ENCODE results near the gene SLC35E4.

SLC35E4 gene

DNA sequence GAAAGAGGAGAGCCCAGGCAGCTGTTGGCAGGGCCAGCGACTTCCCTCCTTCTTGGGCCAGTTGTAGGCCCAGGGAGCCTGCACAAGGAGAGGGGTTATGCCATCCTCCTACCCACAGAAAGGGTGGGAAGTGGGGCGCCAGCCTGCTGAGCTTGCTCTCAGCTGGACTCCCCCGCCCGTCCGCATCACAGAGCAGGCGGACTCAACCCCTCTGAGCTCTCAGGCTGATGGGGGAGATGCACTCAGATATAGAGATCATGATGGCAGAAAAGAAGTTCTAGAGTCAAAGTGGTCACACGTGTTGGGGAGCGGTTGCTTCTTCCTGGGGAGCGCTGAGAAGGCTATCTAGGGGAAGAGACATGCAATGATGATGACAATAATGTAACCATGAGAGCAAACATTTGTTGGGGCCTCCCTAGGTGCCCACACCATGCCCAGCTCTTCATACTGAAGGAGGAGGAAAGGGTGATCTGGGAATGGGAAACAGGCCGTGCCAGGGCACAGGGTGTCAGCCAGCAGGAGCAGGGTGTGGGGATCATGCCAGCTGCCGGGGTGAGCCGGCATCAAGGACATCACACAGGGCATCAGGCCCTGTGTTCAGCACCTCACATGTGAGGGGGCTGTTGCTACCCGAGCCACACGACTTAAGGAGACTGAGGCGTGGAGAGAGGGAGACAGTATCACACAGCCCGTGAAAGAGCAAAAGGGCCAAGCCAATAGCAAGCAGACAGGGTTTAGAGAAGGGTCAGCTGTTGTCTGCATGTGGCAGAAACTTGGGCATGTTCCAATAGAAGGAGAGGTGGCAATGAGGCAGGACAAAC lies 7.7 kb downstream of the SLC35E4 start:
- no peak overlapping the region for H3K4me3 ChIP-seq (ENCODE audit: low read depth, low read length)
- H3K9me3 ChIP-seq: no peaks in the 10 kb centered on the region
- H3K27me3 ChIP-seq: no peaks in the 10 kb centered on the region
- no peak for DNase-seq
- no peaks in the 10 kb centered on the region for H3K4me1 ChIP-seq
- H3K36me3 ChIP-seq: no peaks in the 10 kb centered on the region
- TF ChIP-seq, protein P1, sequence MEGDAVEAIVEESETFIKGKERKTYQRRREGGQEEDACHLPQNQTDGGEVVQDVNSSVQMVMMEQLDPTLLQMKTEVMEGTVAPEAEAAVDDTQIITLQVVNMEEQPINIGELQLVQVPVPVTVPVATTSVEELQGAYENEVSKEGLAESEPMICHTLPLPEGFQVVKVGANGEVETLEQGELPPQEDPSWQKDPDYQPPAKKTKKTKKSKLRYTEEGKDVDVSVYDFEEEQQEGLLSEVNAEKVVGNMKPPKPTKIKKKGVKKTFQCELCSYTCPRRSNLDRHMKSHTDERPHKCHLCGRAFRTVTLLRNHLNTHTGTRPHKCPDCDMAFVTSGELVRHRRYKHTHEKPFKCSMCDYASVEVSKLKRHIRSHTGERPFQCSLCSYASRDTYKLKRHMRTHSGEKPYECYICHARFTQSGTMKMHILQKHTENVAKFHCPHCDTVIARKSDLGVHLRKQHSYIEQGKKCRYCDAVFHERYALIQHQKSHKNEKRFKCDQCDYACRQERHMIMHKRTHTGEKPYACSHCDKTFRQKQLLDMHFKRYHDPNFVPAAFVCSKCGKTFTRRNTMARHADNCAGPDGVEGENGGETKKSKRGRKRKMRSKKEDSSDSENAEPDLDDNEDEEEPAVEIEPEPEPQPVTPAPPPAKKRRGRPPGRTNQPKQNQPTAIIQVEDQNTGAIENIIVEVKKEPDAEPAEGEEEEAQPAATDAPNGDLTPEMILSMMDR (IDR thresholded peaks at IDR 0.05; ENCODE audit: low read depth, low read length): no peak

DNA sequence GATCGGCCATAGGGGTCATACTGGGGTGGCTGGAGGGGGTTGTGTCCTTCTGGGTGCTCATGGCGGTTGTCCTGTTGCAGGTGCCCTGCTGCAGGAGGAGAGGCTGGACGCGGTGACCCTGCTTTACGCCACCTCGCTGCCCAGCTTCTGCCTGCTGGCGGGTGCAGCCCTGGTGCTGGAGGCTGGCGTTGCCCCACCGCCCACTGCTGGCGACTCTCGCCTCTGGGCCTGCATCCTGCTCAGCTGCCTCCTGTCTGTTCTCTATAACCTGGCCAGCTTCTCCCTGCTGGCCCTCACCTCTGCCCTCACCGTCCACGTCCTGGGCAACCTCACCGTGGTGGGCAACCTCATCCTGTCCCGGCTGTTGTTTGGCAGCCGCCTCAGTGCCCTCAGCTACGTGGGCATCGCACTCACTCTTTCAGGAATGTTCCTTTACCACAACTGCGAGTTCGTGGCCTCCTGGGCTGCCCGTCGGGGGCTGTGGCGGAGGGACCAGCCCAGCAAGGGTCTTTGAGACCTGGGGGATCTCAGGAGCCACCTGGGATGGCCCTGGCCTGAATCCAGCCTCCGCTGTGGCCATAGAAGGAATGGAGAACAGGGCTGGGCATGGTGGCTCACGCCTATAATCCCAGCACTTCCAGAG lies 11.1 kb downstream of the SLC35E4 start:
- DNase-seq: no peak
- TF ChIP-seq, protein P1 (IDR thresholded peaks at IDR 0.05; ENCODE audit: low read depth, low read length): no peak
- Histone ChIP-seq H3K4me1 (no peaks in the 10 kb centered on the region), H3K36me3 (no peaks in the 10 kb centered on the region), H3K4me3 (ENCODE audit: low read depth, low read length) (no peak overlapping the region), H3K27me3 (no peaks in the 10 kb centered on the region), H3K9me3 (no peaks in the 10 kb centered on the region)

DNA sequence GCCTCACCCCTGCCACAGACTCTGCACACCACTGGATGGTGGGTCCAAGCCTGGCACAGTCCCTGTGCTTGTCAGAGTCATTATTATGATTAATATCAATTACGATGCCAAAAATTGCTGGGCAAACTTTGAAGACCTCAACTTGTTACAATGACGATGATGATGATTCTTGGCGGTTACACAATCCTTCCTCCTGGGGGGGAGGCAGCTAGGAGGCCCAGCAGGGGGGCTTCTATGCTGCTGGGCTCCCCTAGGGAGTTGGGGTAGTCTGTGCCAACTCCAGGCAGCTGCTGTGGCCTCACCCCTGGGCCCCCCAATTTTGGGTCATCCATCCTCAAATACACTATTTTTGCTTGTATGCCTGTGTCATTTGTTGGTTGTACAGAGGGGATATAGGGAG lies 12.0 kb downstream of the SLC35E4 start:
- H3K9me3 ChIP-seq: no peaks in the 10 kb centered on the region

DNA sequence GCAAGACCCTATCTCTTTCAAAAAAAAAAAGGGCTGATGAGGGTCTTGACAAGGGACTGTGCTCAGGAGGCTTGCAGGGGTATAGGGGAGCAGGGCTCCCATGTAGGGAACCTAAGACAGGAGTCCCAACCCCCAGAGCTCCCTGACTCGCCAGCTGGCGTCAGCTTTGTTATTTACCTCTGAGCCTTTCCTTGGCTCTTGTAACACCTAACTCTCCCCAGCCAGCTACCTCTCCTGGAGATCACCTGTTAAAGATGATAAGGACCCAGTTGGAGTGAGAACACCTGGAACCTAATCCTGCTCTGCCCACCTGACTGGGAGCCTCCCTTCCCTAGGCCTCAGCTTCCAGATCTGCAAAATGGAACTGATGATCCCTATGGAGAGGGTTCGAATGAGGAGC lies 13.2 kb downstream of the SLC35E4 start:
- no peaks in the 10 kb centered on the region for H3K4me1 ChIP-seq
- H3K9me3 ChIP-seq: no peaks in the 10 kb centered on the region
- H3K36me3 ChIP-seq: no peaks in the 10 kb centered on the region
- TF ChIP-seq, protein P1 (IDR thresholded peaks at IDR 0.05; ENCODE audit: low read depth, low read length): no peak
- no peak overlapping the region for H3K4me3 ChIP-seq (ENCODE audit: low read depth, low read length)
- no peaks in the 10 kb centered on the region for H3K27me3 ChIP-seq
- no peak for DNase-seq

More for the DNA sequence above, 12.0 kb downstream of the SLC35E4 start:
- Histone ChIP-seq H3K4me1 (no peaks in the 10 kb centered on the region), H3K4me3 (ENCODE audit: low read depth, low read length) (no peak overlapping the region), H3K36me3 (no peaks in the 10 kb centered on the region), H3K27me3 (no peaks in the 10 kb centered on the region)
- no peak for DNase-seq
- TF ChIP-seq, protein P1 (IDR thresholded peaks at IDR 0.05; ENCODE audit: low read depth, low read length): no peak

DNA sequence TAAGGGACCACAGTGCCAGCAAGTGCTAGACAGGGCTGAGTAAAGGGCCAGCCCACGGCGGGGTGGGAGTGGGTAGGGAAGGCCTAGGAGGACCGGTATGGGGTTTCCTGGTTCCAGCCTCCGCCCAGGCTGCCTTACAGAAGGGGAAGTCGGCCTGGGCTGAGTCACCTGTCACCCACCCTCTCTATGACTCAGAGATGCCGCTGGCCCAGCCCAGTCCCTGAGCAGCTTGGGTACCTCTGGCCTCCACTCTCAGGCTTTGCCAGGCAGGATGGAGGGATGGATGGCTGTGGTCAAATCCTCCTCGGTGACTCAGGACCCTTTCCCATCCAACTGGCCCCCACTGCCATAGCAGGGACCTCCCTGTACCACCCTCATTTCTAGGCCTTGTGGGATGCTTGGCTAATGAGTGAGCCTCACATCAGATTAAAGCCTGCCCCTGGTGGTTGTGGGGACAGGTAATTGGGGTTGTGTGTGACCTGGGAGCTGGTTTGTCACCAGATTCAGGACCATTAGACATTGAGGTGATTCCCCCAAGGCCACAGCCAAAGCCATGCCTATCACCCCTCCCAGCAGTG lies 13.9 kb downstream of the SLC35E4 start:
- DNase-seq: no peak
- H3K4me1 ChIP-seq: no peaks in the 10 kb centered on the region
- H3K9me3 ChIP-seq: no peaks in the 10 kb centered on the region
- no peaks in the 10 kb centered on the region for H3K27me3 ChIP-seq
- TF ChIP-seq, protein P1 (IDR thresholded peaks at IDR 0.05; ENCODE audit: low read depth, low read length): no peak
- no peak overlapping the region for H3K4me3 ChIP-seq (ENCODE audit: low read depth, low read length)
- H3K36me3 ChIP-seq: no peaks in the 10 kb centered on the region

Data from BE2C (cell line).